ENCODE results near the gene PCNX2. TPM values are rescaled to one million over a fixed set of nuclear protein-coding genes. Genes with fewer than 3 reads are reported as not detected.
A peak's percentile ranks its signal among the peaks of the same experiment; 100 is the strongest.

PCNX2 gene
- total and polyA plus RNA-seq, 10 of the 15 experiments (the other 5 are each of a cell fraction or from before 2014, with no cell fraction given): 2.1 to 16.4 (median 8.1) TPM

- POLR2A ChIA-PET: no interaction called here
- H3K36me3 ChIP-seq (ENCODE audit: control insufficient read depth in 2 of 2, insufficient read depth in 2 of 2, low read length in 1 of 2): no peaks in the 10 kb centered on the region
- no peak overlapping the region for H3K4me2 ChIP-seq (ENCODE audit: control insufficient read depth, insufficient read depth)
- RAD21 ChIA-PET (ENCODE audit: unreplicated experiment): no interaction called here
- intact Hi-C loops (cut with micrococcal nuclease; ENCODE audit: unreplicated experiment) (no loop called here), in situ Hi-C loops (cut with MboI) (no loop called here)
- no TSS peak for BruUV-seq (replicated peaks)
- H3K9ac ChIP-seq (ENCODE audit: control insufficient read depth, insufficient read depth, low read length): no peak overlapping the region
- CTCF ChIA-PET: no interaction called here
- H3K9me3 ChIP-seq (replicated peaks; ENCODE audit: control insufficient read depth, insufficient read depth, low read length): no peaks in the 10 kb centered on the region
- H2AFZ ChIP-seq (ENCODE audit: control insufficient read depth, low read depth, low read length): no peak overlapping the region
- SMC1A ChIA-PET (ENCODE audit: uncharacterized antibody, unreplicated experiment): no interaction called here
- ATAC-seq (no peak), DNase-seq (ENCODE audit: low read depth, low spot score) (no peak), FAIRE-seq (no peak)
- no peaks in the 10 kb centered on the region for H3K79me2 ChIP-seq (ENCODE audit: control insufficient read depth, insufficient read depth, low read length)
- 81% methylated on average over 5 of the region's 5 CpGs for WGBS (ENCODE audit: insufficient coverage, insufficient replicate concordance, low lambda C conversion rate, missing lambda C conversion rate)
- no peaks in the 10 kb centered on the region for H4K20me1 ChIP-seq (ENCODE audit: control insufficient read depth, insufficient read depth)
- no peak overlapping the region for H3K27ac ChIP-seq (ENCODE audit: control insufficient read depth, insufficient read depth)
- TF ChIP-seq TARDBP (IDR thresholded peaks at IDR 0.05; ENCODE audit: borderline replicate concordance): no peak
- no peak for TF ChIP-seq MYB (IDR thresholded peaks at IDR 0.05; ENCODE audit: borderline replicate concordance, low read depth, low read length)
- TF ChIP-seq RBBP5 (conservative IDR thresholded peaks at IDR 0.05): no peak
- TF ChIP-seq ZNF217 (IDR thresholded peaks at IDR 0.05): no peak
- TF ChIP-seq RUNX3 (IDR thresholded peaks at IDR 0.05; ENCODE audit: low read length): no peak
- peaks cover 5% of the 10 kb centered on the region; the same call in 1 of the 2 replicates for H3K4me1 ChIP-seq (ENCODE audit: control insufficient read depth, insufficient read depth, low read length)
- no peak overlapping the region for H3K4me3 ChIP-seq
- H3K27me3 ChIP-seq (replicated peaks in 1 of 2; ENCODE audit: control insufficient read depth in 2 of 2, insufficient read depth in 2 of 2, low read length in 1 of 2): no peaks in the 10 kb centered on the region
Measured at GRCh38 chr1:233114860-233115259, 180.7 kb downstream of the PCNX2 start.

DNA sequence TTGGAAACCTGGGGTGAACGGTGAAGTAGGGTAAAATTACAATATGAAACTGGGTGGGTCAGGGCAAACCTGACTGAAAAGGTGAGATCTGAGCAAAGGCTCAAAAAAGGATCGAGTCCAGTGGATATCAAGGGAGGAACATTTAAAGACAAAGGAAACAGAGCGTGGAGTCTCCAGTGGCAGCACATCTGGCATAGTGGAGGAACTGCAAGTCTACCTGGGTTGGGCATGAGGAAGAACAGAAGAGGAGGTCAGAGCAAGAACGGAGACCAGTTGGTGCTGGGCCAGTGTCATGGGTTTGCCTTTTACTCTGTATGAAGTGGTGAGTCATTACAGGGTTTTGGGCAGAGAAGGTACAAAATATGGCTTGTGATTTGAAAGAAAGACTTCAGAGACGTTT lies 181.4 kb downstream of the PCNX2 start:
- ChIA-PET RAD21 (ENCODE audit: unreplicated experiment) (no interaction called here), CTCF (no interaction called here), POLR2A (no interaction called here), SMC1A (ENCODE audit: uncharacterized antibody, unreplicated experiment) (interaction anchor here (0.8 kb wide), 1 partner anchor 19 kb away, joined by 3 read pairs; no protein-coding TSS in a partner anchor)
- FAIRE-seq (no peak), ATAC-seq (peak; percentile 19; the same call in 2 of the 3 replicates), DNase-seq (ENCODE audit: low read depth, low spot score) (no peak)
- no peak overlapping the region for H2AFZ ChIP-seq (ENCODE audit: control insufficient read depth, low read depth, low read length)
- no peaks in the 10 kb centered on the region for H3K27me3 ChIP-seq (replicated peaks in 1 of 2; ENCODE audit: control insufficient read depth in 2 of 2, insufficient read depth in 2 of 2, low read length in 1 of 2)
- no peak overlapping the region for H3K27ac ChIP-seq (ENCODE audit: control insufficient read depth, insufficient read depth)
- intact Hi-C loops (cut with micrococcal nuclease; ENCODE audit: unreplicated experiment): no loop called here
- BruUV-seq (replicated peaks): no TSS peak
- in situ Hi-C loops (cut with MboI): no loop called here
- H4K20me1 ChIP-seq (ENCODE audit: control insufficient read depth, insufficient read depth): no peaks in the 10 kb centered on the region
- H3K4me3 ChIP-seq: no peak overlapping the region
- no peaks in the 10 kb centered on the region for H3K79me2 ChIP-seq (ENCODE audit: control insufficient read depth, insufficient read depth, low read length)
- no peaks in the 10 kb centered on the region for H3K36me3 ChIP-seq (ENCODE audit: control insufficient read depth in 2 of 2, insufficient read depth in 2 of 2, low read length in 1 of 2)
- H3K9ac ChIP-seq (ENCODE audit: control insufficient read depth, insufficient read depth, low read length): no peak overlapping the region
- H3K9me3 ChIP-seq (replicated peaks; ENCODE audit: control insufficient read depth, insufficient read depth, low read length): no peaks in the 10 kb centered on the region
- H3K4me1 ChIP-seq (ENCODE audit: control insufficient read depth, insufficient read depth, low read length): peaks cover 5% of the 10 kb centered on the region; the same call in 1 of the 2 replicates
- TF ChIP-seq NR2C1 (IDR thresholded peaks at IDR 0.05) (no peak), SPI1 (IDR thresholded peaks at IDR 0.05; ENCODE audit: borderline replicate concordance, insufficient read depth, low read depth, low read length) (no peak)
- 79% methylated on average over 5 of the region's 5 CpGs for WGBS (ENCODE audit: insufficient coverage, insufficient replicate concordance, low lambda C conversion rate, missing lambda C conversion rate)
- no peak overlapping the region for H3K4me2 ChIP-seq (ENCODE audit: control insufficient read depth, insufficient read depth)

Measured in GM12878 (cell line).